Measurements from ENCODE around the gene TCHP.

TCHP gene

GRCh38 chr12:109963743-109964429, 63.8 kb downstream of the TCHP start:
- no peaks in the 10 kb centered on the region for H3K79me2 ChIP-seq (ENCODE audit: insufficient read depth, low read length)
- no peaks in the 10 kb centered on the region for H3K9me3 ChIP-seq (ENCODE audit: insufficient read depth, low read length)
- H3K36me3 ChIP-seq (ENCODE audit: low read length): peaks cover 52% of the 10 kb centered on the region
- no peak overlapping the region for H3K9ac ChIP-seq (ENCODE audit: low read length)
- H3F3A ChIP-seq (ENCODE audit: insufficient read depth): 0 out of 2 replicates have a peak, but pooled peaks cover 6% of the 10 kb centered on the region
- H3K27ac ChIP-seq (ENCODE audit: low read depth, low read length): no peak overlapping the region
- H3K27me3 ChIP-seq (ENCODE audit: low read length): no peaks in the 10 kb centered on the region
- no peaks in the 10 kb centered on the region for H4K20me1 ChIP-seq (ENCODE audit: low read depth, low read length)
- TF ChIP-seq CTCF (IDR thresholded peaks at IDR 0.05; ENCODE audit: insufficient read depth, low read length, poor library complexity, severe bottlenecking): no peak
- no peak for TF ChIP-seq EZH2phosphoT487 (conservative IDR thresholded peaks at IDR 0.05; ENCODE audit: low read length)
- no peaks in the 10 kb centered on the region for H3K9me2 ChIP-seq (replicated peaks; ENCODE audit: insufficient read depth, low read length)
- no peak overlapping the region for H3K4me2 ChIP-seq (ENCODE audit: low read depth, low read length, poor library complexity, severe bottlenecking)
- H2AFZ ChIP-seq (ENCODE audit: low read depth, low read length, severe bottlenecking): no peak overlapping the region
- H3K4me3 ChIP-seq (ENCODE audit: insufficient read depth, low read length, poor library complexity, severe bottlenecking): no peak overlapping the region

GRCh38 chr12:109966546-109966945, 66.5 kb downstream of the TCHP start:
- Histone ChIP-seq H3K4me3 (ENCODE audit: insufficient read depth, low read length, poor library complexity, severe bottlenecking) (no peak overlapping the region), H3K36me3 (ENCODE audit: low read length) (peaks cover 32% of the 10 kb centered on the region)
- no peak for TF ChIP-seq EZH2phosphoT487 (conservative IDR thresholded peaks at IDR 0.05; ENCODE audit: low read length)
- no peak for TF ChIP-seq CTCF (IDR thresholded peaks at IDR 0.05; ENCODE audit: insufficient read depth, low read length, poor library complexity, severe bottlenecking)

GRCh38 chr12:109967383-109968031, 67.4 kb downstream of the TCHP start:
- Histone ChIP-seq H3K79me2 (ENCODE audit: insufficient read depth, low read length) (no peaks in the 10 kb centered on the region), H3K9me2 (replicated peaks; ENCODE audit: insufficient read depth, low read length) (no peaks in the 10 kb centered on the region), H2AFZ (ENCODE audit: low read depth, low read length, severe bottlenecking) (no peak overlapping the region), H3K9me3 (ENCODE audit: insufficient read depth, low read length) (no peaks in the 10 kb centered on the region), H3K27ac (ENCODE audit: low read depth, low read length) (no peak overlapping the region), H3K36me3 (ENCODE audit: low read length) (peaks cover 32% of the 10 kb centered on the region), H3K9ac (ENCODE audit: low read length) (no peak overlapping the region), H3K27me3 (ENCODE audit: low read length) (no peaks in the 10 kb centered on the region), H3K4me2 (ENCODE audit: low read depth, low read length, poor library complexity, severe bottlenecking) (no peak overlapping the region), H4K20me1 (ENCODE audit: low read depth, low read length) (no peaks in the 10 kb centered on the region), H3K4me3 (ENCODE audit: insufficient read depth, low read length, poor library complexity, severe bottlenecking) (no peak overlapping the region), H3F3A (ENCODE audit: insufficient read depth) (0 out of 2 replicates have a peak, but pooled peaks cover 6% of the 10 kb centered on the region)
- TF ChIP-seq EZH2phosphoT487 (conservative IDR thresholded peaks at IDR 0.05; ENCODE audit: low read length) (no peak), CTCF (IDR thresholded peaks at IDR 0.05; ENCODE audit: insufficient read depth, low read length, poor library complexity, severe bottlenecking) (no peak)

More at GRCh38 chr12:109966546-109966945, 66.5 kb downstream of the TCHP start:
- no peak overlapping the region for H3K27ac ChIP-seq (ENCODE audit: low read depth, low read length)
- no peaks in the 10 kb centered on the region for H3K27me3 ChIP-seq (ENCODE audit: low read length)
- H4K20me1 ChIP-seq (ENCODE audit: low read depth, low read length): no peaks in the 10 kb centered on the region
- H3K9me3 ChIP-seq (ENCODE audit: insufficient read depth, low read length): no peaks in the 10 kb centered on the region
- no peak overlapping the region for H3K9ac ChIP-seq (ENCODE audit: low read length)
- no peaks in the 10 kb centered on the region for H3K79me2 ChIP-seq (ENCODE audit: insufficient read depth, low read length)
- no peaks in the 10 kb centered on the region for H3K9me2 ChIP-seq (replicated peaks; ENCODE audit: insufficient read depth, low read length)
- no peak overlapping the region for H2AFZ ChIP-seq (ENCODE audit: low read depth, low read length, severe bottlenecking)
- H3K4me2 ChIP-seq (ENCODE audit: low read depth, low read length, poor library complexity, severe bottlenecking): no peak overlapping the region
- H3F3A ChIP-seq (ENCODE audit: insufficient read depth): 0 out of 2 replicates have a peak, but pooled peaks cover 6% of the 10 kb centered on the region
